Ascending aorta (tissue), 2 donors: ENCODE measurements around the gene CNTNAP2. TPM values are rescaled to one million over a fixed set of nuclear protein-coding genes. Genes with fewer than 3 reads are reported as not detected.

Experiments used
- DNase-seq, 2 donors: peaks; one replicate each; pipeline ENCODE4 v3.0.0-alpha.2; 2019; ENCODE audit warnings: low spot score in 2 of 2
- H3K27ac ChIP-seq, 2 donors: fragments of 200-600 bp; sonication (generic); one replicate each; pipeline ENCODE4 v1.5.1; 2016 to 2017; ENCODE audit warnings: mild to moderate bottlenecking in 1 of 2
- H3K27me3 ChIP-seq: fragments of 200-600 bp; sonication (generic); one replicate; pipeline ENCODE4 v1.5.1; 2017
- H3K36me3 ChIP-seq, 2 donors: fragments of 200-600 bp; sonication (generic); one replicate each; pipeline ENCODE4 v1.5.1; 2016
- H3K4me1 ChIP-seq, 2 donors: fragments of 200-600 bp; sonication (generic); one replicate each; pipeline ENCODE4 v1.5.1; 2016 to 2017; ENCODE audit warnings: mild to moderate bottlenecking in 1 of 2
- H3K4me3 ChIP-seq, 2 donors: fragments of 200-600 bp; sonication (generic); one replicate each; pipeline ENCODE4 v1.5.1; 2016 to 2017; ENCODE audit warnings: mild to moderate bottlenecking in 1 of 2
- H3K9me3 ChIP-seq, 2 donors: fragments of 200-600 bp; sonication (generic); one replicate each; pipeline ENCODE4 v1.5.1; 2016
- intact Hi-C: fragments of 100-400 bp; cut with DNase I; formaldehyde crosslinking; loops from one replicate; pipeline ENCODE4 v1.15.1; 2023
- total RNA-seq: library from RNA; depleted of rRNA; stranded (reverse); fragments of >200 nt; gene quantifications from one replicate; pipeline ENCODE4 v1.1.0, GENCODE V29; 2016
- TF ChIP-seq, protein P1 (sequence below), 3 experiments: fragments of 200-600 bp in 2 of 3; fragments of 450-650 bp in 1 of 3; sonication (generic) in 2 of 3; IDR thresholded peaks; one replicate each; pipeline ENCODE4 v1.5.1; 2016 to 2019; ENCODE audit warnings: antibody characterized with exemption in 3 of 3, mild to moderate bottlenecking in 1 of 3, moderate library complexity in 1 of 3

The CNTNAP2 gene
- total RNA-seq, 1 donor from 2014 or later, result not detected

GRCh38 chr7:146755585-146755984 lies 639.0 kb downstream of the CNTNAP2 start:
- Histone ChIP-seq H3K9me3 (no peaks in the 10 kb centered on the region), H3K27me3 (no peaks in the 10 kb centered on the region), H3K4me3 (no peak overlapping the region), H3K27ac (no peak overlapping the region), H3K36me3 (no peaks in the 10 kb centered on the region), H3K4me1 (no peaks in the 10 kb centered on the region)
- DNase-seq, result no peak
- intact Hi-C loops, result no loop called here
- TF ChIP-seq, protein P1, sequence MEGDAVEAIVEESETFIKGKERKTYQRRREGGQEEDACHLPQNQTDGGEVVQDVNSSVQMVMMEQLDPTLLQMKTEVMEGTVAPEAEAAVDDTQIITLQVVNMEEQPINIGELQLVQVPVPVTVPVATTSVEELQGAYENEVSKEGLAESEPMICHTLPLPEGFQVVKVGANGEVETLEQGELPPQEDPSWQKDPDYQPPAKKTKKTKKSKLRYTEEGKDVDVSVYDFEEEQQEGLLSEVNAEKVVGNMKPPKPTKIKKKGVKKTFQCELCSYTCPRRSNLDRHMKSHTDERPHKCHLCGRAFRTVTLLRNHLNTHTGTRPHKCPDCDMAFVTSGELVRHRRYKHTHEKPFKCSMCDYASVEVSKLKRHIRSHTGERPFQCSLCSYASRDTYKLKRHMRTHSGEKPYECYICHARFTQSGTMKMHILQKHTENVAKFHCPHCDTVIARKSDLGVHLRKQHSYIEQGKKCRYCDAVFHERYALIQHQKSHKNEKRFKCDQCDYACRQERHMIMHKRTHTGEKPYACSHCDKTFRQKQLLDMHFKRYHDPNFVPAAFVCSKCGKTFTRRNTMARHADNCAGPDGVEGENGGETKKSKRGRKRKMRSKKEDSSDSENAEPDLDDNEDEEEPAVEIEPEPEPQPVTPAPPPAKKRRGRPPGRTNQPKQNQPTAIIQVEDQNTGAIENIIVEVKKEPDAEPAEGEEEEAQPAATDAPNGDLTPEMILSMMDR (IDR thresholded peaks at IDR 0.05), result no peak

- Histone ChIP-seq H3K9me3 (no peaks in the 10 kb centered on the region), H3K36me3 (no peaks in the 10 kb centered on the region), H3K4me3 (no peak overlapping the region), H3K27me3 (no peaks in the 10 kb centered on the region), H3K27ac (no peak overlapping the region), H3K4me1 (no peaks in the 10 kb centered on the region)
- intact Hi-C loops, result no loop called here
- TF ChIP-seq, protein P1 (IDR thresholded peaks at IDR 0.05), result no peak
- DNase-seq, result no peak
Measured at GRCh38 chr7:146764458-146764857, 647.9 kb downstream of the CNTNAP2 start.

- TF ChIP-seq, protein P1 (IDR thresholded peaks at IDR 0.05), result no peak
- no peaks in the 10 kb centered on the region for H3K36me3 ChIP-seq
- intact Hi-C loops, result no loop called here
Measured at GRCh38 chr7:146768957-146769356, 652.4 kb downstream of the CNTNAP2 start.

DNA sequence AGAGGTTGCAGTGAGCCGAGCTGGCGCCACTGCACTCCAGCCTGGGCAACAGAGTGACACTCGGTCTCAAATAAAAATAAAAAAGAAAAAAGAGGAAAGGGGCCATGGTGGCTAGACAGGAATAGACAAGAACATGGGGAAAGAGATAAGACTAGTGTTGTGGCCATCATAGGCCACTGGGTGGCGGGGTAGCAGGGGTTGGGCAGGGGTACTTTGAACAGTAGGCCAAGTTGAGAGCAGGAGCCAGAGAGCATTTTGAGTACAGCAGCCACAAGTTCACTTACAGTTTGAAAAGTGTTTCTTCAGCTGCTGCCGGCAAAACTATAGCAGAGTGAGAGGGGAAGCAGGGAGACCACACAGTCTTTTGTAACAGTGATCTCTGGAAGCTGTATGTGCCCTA lies 656.0 kb downstream of the CNTNAP2 start:
- Histone ChIP-seq H3K4me3 (no peak overlapping the region), H3K36me3 (no peaks in the 10 kb centered on the region), H3K9me3 (no peaks in the 10 kb centered on the region), H3K4me1 (no peaks in the 10 kb centered on the region), H3K27me3 (no peaks in the 10 kb centered on the region), H3K27ac (no peak overlapping the region)
- no peak for DNase-seq
- intact Hi-C loops, result no loop called here
- TF ChIP-seq, protein P1 (IDR thresholded peaks at IDR 0.05), result no peak

More at GRCh38 chr7:146768957-146769356, 652.4 kb downstream of the CNTNAP2 start:
- no peaks in the 10 kb centered on the region for H3K27me3 ChIP-seq
- no peak for DNase-seq
- no peak overlapping the region for H3K27ac ChIP-seq
- no peaks in the 10 kb centered on the region for H3K4me1 ChIP-seq
- H3K9me3 ChIP-seq, result no peaks in the 10 kb centered on the region
- H3K4me3 ChIP-seq, result no peak overlapping the region

DNA sequence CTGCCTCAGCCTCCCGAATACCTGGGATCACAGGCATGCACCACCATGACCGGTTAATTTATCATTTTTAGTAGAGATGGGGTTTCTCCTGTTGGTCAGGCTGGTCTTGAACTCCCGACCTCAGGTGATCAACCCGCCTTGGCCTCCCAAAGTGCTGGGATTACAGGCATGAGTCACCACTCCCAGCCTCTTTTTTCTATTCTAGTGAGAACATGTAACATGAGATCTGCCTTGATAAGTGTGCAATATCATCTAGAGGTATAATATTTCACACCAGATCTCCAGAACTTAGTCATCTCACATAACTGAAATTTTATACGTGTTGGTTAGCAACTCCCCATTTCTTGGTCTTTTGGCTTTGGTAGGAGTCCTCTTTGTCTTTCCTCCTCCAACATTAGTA lies 656.9 kb downstream of the CNTNAP2 start:
- H3K36me3 ChIP-seq, result no peaks in the 10 kb centered on the region
- H3K9me3 ChIP-seq, result no peaks in the 10 kb centered on the region
- TF ChIP-seq, protein P1 (IDR thresholded peaks at IDR 0.05), result no peak
- H3K4me1 ChIP-seq, result no peaks in the 10 kb centered on the region
- no peaks in the 10 kb centered on the region for H3K27me3 ChIP-seq
- no peak overlapping the region for H3K4me3 ChIP-seq
- H3K27ac ChIP-seq, result no peak overlapping the region
- DNase-seq, result no peak
- intact Hi-C loops, result no loop called here
